Glomerular visceral epithelial cell (primary cell): ENCODE measurements around the gene CACUL1.
"Not testable (repeated sequence)": the region's sequence is repeated elsewhere in the genome, so short reads cannot be mapped to it uniquely, and the experiment has no call there.

Experiments used
- DNase-seq: peaks from one replicate; pipeline ENCODE4 v3.0.0-alpha.2; 2016; ENCODE audit errors: extremely low spot score

The CACUL1 gene

GRCh38 chr10:118768041-118768919, 13.5 kb upstream of the CACUL1 start:
- no peak for DNase-seq

- no peak for DNase-seq
Observed at GRCh38 chr10:118767297-118768040, 12.7 kb upstream of the CACUL1 start.

- DNase-seq, result no peak
Observed at GRCh38 chr10:118764195-118764594, 9.4 kb upstream of the CACUL1 start.

- DNase-seq, result peak; percentile 41
Observed at GRCh38 chr10:118763202-118763988, 8.6 kb upstream of the CACUL1 start.

- no peak for DNase-seq
Observed at GRCh38 chr10:118760265-118760664, 5.5 kb upstream of the CACUL1 start.

- DNase-seq, result no peak
Observed at GRCh38 chr10:118758449-118758848, 3.7 kb upstream of the CACUL1 start.

- DNase-seq, result peak; percentile 40
Observed at GRCh38 chr10:118754229-118754555, 578 bp downstream of the CACUL1 start.

GRCh38 chr10:118753331-118754228, 1.2 kb downstream of the CACUL1 start:
- peak; percentile 25 for DNase-seq

GRCh38 chr10:118752409-118752808, 2.4 kb downstream of the CACUL1 start:
- DNase-seq, result no peak

GRCh38 chr10:118751265-118751664, 3.5 kb downstream of the CACUL1 start:
- DNase-seq, result no peak

- no peak for DNase-seq
Observed at GRCh38 chr10:118748041-118748440, 6.7 kb downstream of the CACUL1 start.

- no peak for DNase-seq
Observed at GRCh38 chr10:118746246-118746645, 8.5 kb downstream of the CACUL1 start.

GRCh38 chr10:118745056-118745455, 9.7 kb downstream of the CACUL1 start:
- DNase-seq, result no peak

- DNase-seq, result not testable (repeated sequence)
Observed at GRCh38 chr10:118744346-118744918, 10.3 kb downstream of the CACUL1 start.

- no peak for DNase-seq
Observed at GRCh38 chr10:118742782-118743181, 12.0 kb downstream of the CACUL1 start.

- DNase-seq, result no peak
Observed at GRCh38 chr10:118742032-118742431, 12.7 kb downstream of the CACUL1 start.

- no peak for DNase-seq
Observed at GRCh38 chr10:118738406-118738805, 16.4 kb downstream of the CACUL1 start.

GRCh38 chr10:118737603-118738302, 17.0 kb downstream of the CACUL1 start:
- no peak for DNase-seq

GRCh38 chr10:118735294-118735693, 19.5 kb downstream of the CACUL1 start:
- no peak for DNase-seq

GRCh38 chr10:118734475-118734874, 20.3 kb downstream of the CACUL1 start:
- no peak for DNase-seq
